ENCODE measurements around the gene SEPHS1.
"Not testable (repeated sequence)": the region's sequence is repeated elsewhere in the genome, so short reads cannot be mapped to it uniquely, and the experiment has no call there.

SEPHS1 gene

DNA sequence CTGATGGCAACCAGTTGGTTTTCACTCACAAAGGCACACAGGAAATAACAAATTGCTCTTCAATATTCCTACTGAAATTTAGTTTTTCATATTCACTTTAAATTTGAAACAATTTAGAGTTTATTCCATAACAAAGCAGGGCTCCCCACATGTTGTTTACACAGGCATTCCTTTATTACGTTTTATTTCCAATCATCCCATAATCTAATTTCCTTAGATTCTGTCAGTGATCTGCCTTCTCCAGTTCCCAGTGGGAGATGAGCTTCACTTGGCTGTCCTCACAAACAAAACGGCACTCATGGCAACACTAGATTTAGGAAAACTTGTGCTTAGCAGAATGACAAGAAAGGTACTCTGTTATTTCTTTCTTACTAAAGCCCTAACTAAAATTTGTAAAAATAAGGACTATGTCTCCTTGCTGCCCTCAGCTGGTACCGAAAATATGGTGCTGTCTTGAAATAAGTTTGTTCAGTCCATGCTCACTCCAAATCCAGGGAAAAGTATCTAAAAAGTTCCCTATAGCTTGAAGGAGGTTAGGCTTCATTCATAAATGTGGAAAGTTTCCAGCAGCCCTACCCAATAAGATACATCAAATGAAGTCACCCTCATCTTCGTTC, 71.2 kb downstream of the SEPHS1 start:
- no peak for DNase-seq

GRCh38 chr10:13276146-13276545, 71.9 kb downstream of the SEPHS1 start:
- not testable (repeated sequence) for DNase-seq

DNA sequence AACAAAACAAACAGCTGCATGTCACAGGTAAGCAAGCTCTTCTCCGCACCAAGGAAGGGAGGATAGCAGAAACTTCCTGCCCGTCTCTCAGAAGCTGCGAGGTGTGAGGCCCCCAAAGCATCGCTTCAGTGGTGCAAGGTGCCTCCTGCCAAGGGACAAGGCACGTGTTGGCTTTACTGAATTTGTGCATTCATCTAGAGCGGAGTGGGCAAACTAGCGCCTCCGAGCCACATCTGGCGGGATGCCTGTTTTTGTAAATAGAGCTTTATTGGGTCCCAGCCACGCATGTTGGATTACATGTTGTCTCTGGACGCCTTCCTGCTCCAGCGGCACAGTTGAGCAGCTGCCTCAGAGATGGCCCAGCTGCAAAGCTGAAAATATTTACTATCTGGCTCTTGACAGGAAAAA, 75.9 kb downstream of the SEPHS1 start:
- DNase-seq, result no peak

- DNase-seq, result peak; percentile 35
Observed at GRCh38 chr10:13271552-13272163, 76.4 kb downstream of the SEPHS1 start.

GRCh38 chr10:13270877-13271551, 77.1 kb downstream of the SEPHS1 start:
- DNase-seq, result no peak

DNA sequence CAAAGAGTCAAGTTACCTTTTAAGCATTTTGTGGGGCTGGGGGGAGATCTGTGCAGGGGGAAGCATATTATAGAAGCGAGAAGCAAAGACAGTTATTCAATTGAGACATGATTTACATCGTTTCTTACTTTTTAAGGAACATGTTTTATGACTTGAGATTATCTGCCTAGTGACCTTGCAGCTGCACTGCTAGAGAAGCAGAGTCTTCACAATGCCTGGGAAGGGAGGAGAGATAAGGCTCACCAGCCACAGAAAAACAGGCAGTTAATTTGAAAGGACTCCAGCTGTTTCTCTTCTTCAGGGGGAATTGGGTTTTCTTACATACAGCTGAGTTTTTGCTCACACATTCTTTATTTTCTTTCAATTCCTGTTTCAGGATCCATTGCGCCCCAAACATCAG, 79.3 kb downstream of the SEPHS1 start:
- no peak for DNase-seq

DNA sequence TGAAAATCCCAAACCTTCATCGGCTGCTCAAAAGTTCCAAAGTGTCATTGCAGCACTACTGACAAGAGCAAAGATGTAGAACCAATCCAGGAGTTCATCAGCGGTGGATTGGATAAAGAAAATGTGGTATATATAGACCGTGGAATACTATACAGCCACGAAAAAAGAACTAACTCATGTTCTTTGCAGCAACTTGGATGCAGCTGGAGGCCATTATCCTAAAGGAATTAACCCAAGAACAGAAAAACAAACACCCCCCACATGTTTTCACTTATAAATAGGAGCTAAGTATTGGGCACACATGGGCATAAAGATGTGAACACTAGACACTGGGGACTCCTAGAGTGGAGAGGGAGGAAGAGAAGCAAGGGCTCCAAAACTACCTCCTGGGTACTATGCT, 79.8 kb downstream of the SEPHS1 start:
- DNase-seq, result no peak

Data from activated T-cell treated with anti-CD3 and anti-CD28 coated beads for 4 hours (primary cell).